PC-9 (cell line): ENCODE data around the gene UTRN. TPM values are rescaled to one million over a fixed set of nuclear protein-coding genes. Genes with fewer than 3 reads are reported as not detected.

Experiments
- BruUV-seq: library from RNA; stranded (reverse); fragments of 400-500 nt; replicated peaks from 2 replicates; lab custom pipeline; 2021; lab: Mats Ljungman, UMichigan
- CTCF ChIA-PET: fragments of 300-600 bp; sonication (Branson Sonifier 250); formaldehyde crosslinking; loops from one replicate; lab custom pipeline; 2022; ENCODE audit warnings: antibody characterized with exemption; lab: Charles Lee
- POLR2A ChIA-PET: fragments of 300-600 bp; sonication (Branson Sonifier 250); formaldehyde crosslinking; loops from one replicate; lab custom pipeline; 2022; ENCODE audit warnings: antibody characterized with exemption; ENCODE audit not compliant: unreplicated experiment; lab: Charles Lee
- DNase-seq, 2 experiments: peaks; one replicate each; pipeline versions ENCODE4 v3.0.0 to v3.0.0-alpha.2; 2015 to 2022; ENCODE audit warnings: mixed read lengths in 1 of 2
- H2AFZ ChIP-seq: fragments of 200-600 bp; sonication (generic); 2 replicates; pipeline ENCODE4 v1.8.1; 2017; ENCODE audit warnings: antibody characterized with exemption
- H3F3A ChIP-seq: fragments of 200-600 bp; sonication (generic); 2 replicates; pipeline ENCODE4 v1.8.1; 2017; ENCODE audit warnings: antibody characterized with exemption, mild to moderate bottlenecking, low read depth; ENCODE audit not compliant: insufficient read depth
- H3K27ac ChIP-seq: fragments of 200-600 bp; sonication (generic); 2 replicates; pipeline ENCODE4 v1.6.1; 2016; ENCODE audit warnings: mixed run types
- H3K27me3 ChIP-seq: fragments of 200-600 bp; sonication (generic); 2 replicates; pipeline ENCODE4 v1.6.1; 2016; ENCODE audit warnings: low read depth, mixed run types; ENCODE audit not compliant: insufficient read depth
- H3K36me3 ChIP-seq: fragments of 200-600 bp; sonication (generic); 2 replicates; pipeline ENCODE4 v1.6.1; 2016; ENCODE audit warnings: low read depth, mixed run types
- H3K4me1 ChIP-seq: fragments of 200-600 bp; sonication (generic); replicated peaks from 2 replicates; pipeline ENCODE4 v1.6.1; 2016; ENCODE audit warnings: mixed run types; ENCODE audit not compliant: insufficient read depth
- H3K4me2 ChIP-seq: fragments of 200-600 bp; sonication (generic); 2 replicates; pipeline ENCODE4 v1.6.1; 2017; ENCODE audit warnings: mixed run types
- H3K4me3 ChIP-seq: fragments of 200-600 bp; sonication (generic); 2 replicates; pipeline ENCODE4 v1.6.1; 2016; ENCODE audit warnings: mixed run types
- H3K79me2 ChIP-seq: fragments of 200-600 bp; sonication (generic); 2 replicates; pipeline ENCODE4 v1.6.1; 2017; ENCODE audit warnings: low read depth, mixed run types
- H3K9me2 ChIP-seq: fragments of 200-600 bp; sonication (generic); 2 replicates; pipeline ENCODE4 v1.8.1; 2017; ENCODE audit warnings: mild to moderate bottlenecking; ENCODE audit not compliant: insufficient read depth
- H3K9me3 ChIP-seq: fragments of 200-600 bp; sonication (generic); 2 replicates; pipeline ENCODE4 v1.8.1; 2016; ENCODE audit warnings: low read depth; ENCODE audit not compliant: insufficient read depth
- H4K20me1 ChIP-seq: fragments of 200-600 bp; sonication (generic); 2 replicates; pipeline ENCODE4 v1.8.1; 2017; ENCODE audit not compliant: insufficient read depth
- CTCF ChIP-seq: fragments of 200-600 bp; sonication (generic); conservative IDR thresholded peaks from 2 replicates; pipeline ENCODE4 v1.6.1; 2017; ENCODE audit warnings: mixed run types, antibody characterized with exemption, mild to moderate bottlenecking, moderate library complexity
- EZH2 ChIP-seq: fragments of 200-600 bp; sonication (generic); IDR thresholded peaks from 2 replicates; pipeline ENCODE4 v1.8.0; 2017; ENCODE audit warnings: antibody characterized with exemption, low read depth
- intact Hi-C: fragments of 100-400 bp; cut with micrococcal nuclease; formaldehyde crosslinking; loops from one replicate; pipeline ENCODE4 v1.10.0; 2022; ENCODE audit not compliant: unreplicated experiment
- total RNA-seq: library from RNA; stranded (reverse); gene quantifications from 2 replicates; pipeline ENCODE4 v1.2.3, GENCODE V29; 2021

The UTRN gene
- total RNA-seq, 1 experiment from 2014 or later, result 125 TPM

DNA sequence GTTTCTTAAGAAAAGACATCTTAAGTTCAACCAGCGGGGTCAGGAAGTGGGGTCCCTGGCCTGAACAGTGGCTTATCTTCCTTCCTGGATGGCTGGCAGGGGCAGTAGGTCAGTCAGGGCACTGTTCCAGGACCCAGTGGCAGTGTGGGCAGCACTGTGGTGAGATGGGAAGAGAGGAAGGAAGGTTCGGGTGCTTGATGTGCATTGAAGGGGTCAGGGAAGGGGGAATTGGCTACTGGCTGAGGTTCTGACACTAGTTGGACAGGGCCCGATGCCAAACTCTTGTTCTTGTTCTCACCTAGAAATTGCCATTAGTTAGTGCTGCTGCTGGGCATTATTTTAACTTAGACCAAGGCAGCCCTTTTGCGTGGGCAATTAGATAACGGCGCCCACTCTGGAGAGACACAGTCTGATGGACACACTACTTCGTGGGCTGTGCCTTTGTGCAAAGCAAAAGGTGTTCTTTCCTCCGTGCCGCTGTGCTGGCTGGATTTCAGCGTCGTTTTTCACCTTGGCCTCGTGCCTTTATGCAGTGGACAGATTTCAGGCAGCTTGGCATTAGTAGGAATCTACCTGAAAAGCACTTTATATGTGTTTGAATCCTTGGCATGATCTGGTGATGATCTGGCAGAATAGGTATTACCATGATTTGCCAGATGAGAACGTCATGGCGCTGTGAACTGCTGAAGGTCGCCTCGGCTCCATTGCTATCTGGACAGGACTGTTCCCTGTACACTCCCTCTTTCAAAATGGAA lies 30.3 kb downstream of the UTRN start:
- Histone ChIP-seq H3K4me2 (no peak overlapping the region), H3K36me3 (no peaks in the 10 kb centered on the region), H3K79me2 (no peaks in the 10 kb centered on the region), H3K27ac (no peak overlapping the region), H3F3A (no peaks in the 10 kb centered on the region), H3K9me2 (no peaks in the 10 kb centered on the region; the same call in 1 of the 2 replicates), H2AFZ (no peak overlapping the region), H3K4me1 (no peaks in the 10 kb centered on the region; the same call in 1 of the 2 replicates), H3K9me3 (no peaks in the 10 kb centered on the region), H3K27me3 (no peaks in the 10 kb centered on the region), H4K20me1 (no peaks in the 10 kb centered on the region), H3K4me3 (no peak overlapping the region)
- no TSS peak for BruUV-seq
- TF ChIP-seq CTCF (no peak), EZH2 (no peak)
- ChIA-PET CTCF (no interaction called here), POLR2A (interaction anchor here (0.7 kb wide), 1 partner anchor 91 kb away, joined by 3 read pairs; no protein-coding TSS in a partner anchor)
- DNase-seq, result no peak
- intact Hi-C loops, result no loop called here

DNA sequence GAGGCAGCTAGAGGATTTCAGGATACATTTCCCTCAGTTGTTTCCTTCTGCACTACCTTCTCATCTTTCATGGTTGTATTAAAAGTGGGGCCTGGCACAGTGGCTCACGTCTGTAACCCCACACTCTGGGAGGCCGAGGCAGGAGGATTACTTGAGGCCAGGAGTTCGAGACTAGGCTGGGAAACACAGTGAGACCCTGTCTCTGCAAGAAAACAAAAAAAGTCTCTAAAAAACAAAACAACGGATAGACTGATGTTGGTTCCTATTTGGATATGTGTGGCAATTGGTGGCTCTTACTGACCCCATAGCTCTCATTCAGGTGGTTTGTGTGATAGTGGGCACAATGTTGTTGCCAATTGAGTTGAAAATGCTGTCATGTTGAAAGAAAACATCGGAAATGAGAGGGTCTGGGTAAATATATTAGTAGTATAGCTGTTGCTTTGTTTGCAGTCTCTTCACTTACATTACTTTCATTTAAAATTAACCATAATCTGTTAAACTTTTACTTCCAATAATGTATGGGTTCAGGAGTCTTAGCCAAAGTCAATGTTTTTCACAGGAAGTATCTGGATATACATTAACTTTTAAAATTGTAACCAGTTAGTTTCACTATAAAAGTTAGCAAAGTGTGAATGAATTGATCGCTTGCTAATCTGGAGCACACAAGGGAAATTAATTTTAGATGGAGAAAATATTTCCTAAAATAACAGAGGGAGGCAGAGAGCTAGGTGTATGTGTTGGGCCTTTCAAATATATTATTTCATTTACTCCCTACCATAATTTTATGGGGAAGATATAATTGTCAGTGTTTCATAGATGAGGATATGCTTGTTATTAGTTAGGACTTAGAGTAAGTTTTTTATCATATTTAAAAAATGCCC lies 31.1 kb downstream of the UTRN start:
- no peaks in the 10 kb centered on the region for H3K9me3 ChIP-seq
- ChIA-PET POLR2A (interaction anchor here (0.7 kb wide), 1 partner anchor 92 kb away, joined by 3 read pairs; no protein-coding TSS in a partner anchor), CTCF (no interaction called here)
- no peaks in the 10 kb centered on the region; the same call in 1 of the 2 replicates for H3K9me2 ChIP-seq
- H3K27me3 ChIP-seq, result no peaks in the 10 kb centered on the region
- TF ChIP-seq EZH2 (no peak), CTCF (no peak)
- no peaks in the 10 kb centered on the region for H3K79me2 ChIP-seq
- no TSS peak for BruUV-seq
- H3F3A ChIP-seq, result no peaks in the 10 kb centered on the region
- H3K27ac ChIP-seq, result no peak overlapping the region
- H4K20me1 ChIP-seq, result no peaks in the 10 kb centered on the region
- no peak overlapping the region for H3K4me2 ChIP-seq
- no peak overlapping the region for H3K4me3 ChIP-seq
- H3K36me3 ChIP-seq, result no peaks in the 10 kb centered on the region
- H3K4me1 ChIP-seq, result no peaks in the 10 kb centered on the region; the same call in 1 of the 2 replicates
- intact Hi-C loops, result no loop called here
- no peak for DNase-seq
- H2AFZ ChIP-seq, result no peak overlapping the region

- peaks cover 1% of the 10 kb centered on the region for H3K4me1 ChIP-seq
- H4K20me1 ChIP-seq, result no peaks in the 10 kb centered on the region
- H2AFZ ChIP-seq, result no peak overlapping the region
- H3K9me3 ChIP-seq, result no peaks in the 10 kb centered on the region
- no peaks in the 10 kb centered on the region for H3F3A ChIP-seq
- no peak overlapping the region for H3K4me3 ChIP-seq
- no peaks in the 10 kb centered on the region; the same call in 1 of the 2 replicates for H3K9me2 ChIP-seq
- DNase-seq, result no peak
- POLR2A ChIA-PET, result no interaction called here
- no peak overlapping the region for H3K4me2 ChIP-seq
- intact Hi-C loops, result no loop called here
- BruUV-seq, result no TSS peak
- CTCF ChIA-PET, result no interaction called here
- no peaks in the 10 kb centered on the region for H3K27me3 ChIP-seq
- H3K79me2 ChIP-seq, result no peaks in the 10 kb centered on the region
- no peak for TF ChIP-seq EZH2
- no peak for TF ChIP-seq CTCF
- no peaks in the 10 kb centered on the region for H3K36me3 ChIP-seq
- no peak overlapping the region for H3K27ac ChIP-seq
These were observed 31.7 kb downstream of the UTRN start for GRCh38 chr6:144316862-144317195.
